ENCODE data around the gene KCNE4. TPM values are rescaled to one million over a fixed set of nuclear protein-coding genes. Genes with fewer than 3 reads are reported as not detected.

KCNE4 gene
- polyA plus RNA-seq, 3 donors from 2014 or later: not detected

Other genes with a start within 250 kb of the KCNE4 start
- gene ACSL3, start 191.2 kb upstream of the KCNE4 start, polyA plus RNA-seq: 10 to 100 TPM; 25.7 to 37.4 (median 37.3) TPM